Esophagus muscularis mucosa (tissue), 3 donors: ENCODE measurements around the gene TM4SF20.

Experiments
- POLR2AphosphoS5 ChIP-seq, 2 donors: sonication (generic); formaldehyde crosslinking; IDR thresholded peaks; one replicate each; pipeline ENCODE4 v1.6.1; 2017; ENCODE audit warnings: antibody characterized with exemption in 2 of 2
- TF ChIP-seq, protein P1 (sequence below), 3 experiments: fragments of 200-600 bp in 2 of 3; fragments of 450-650 bp in 1 of 3; sonication (generic) in 2 of 3; IDR thresholded peaks; one replicate each; pipeline ENCODE4 v1.5.1; 2017 to 2019; ENCODE audit warnings: antibody characterized with exemption in 3 of 3, mild to moderate bottlenecking in 2 of 3, moderate library complexity in 1 of 3

DNA sequence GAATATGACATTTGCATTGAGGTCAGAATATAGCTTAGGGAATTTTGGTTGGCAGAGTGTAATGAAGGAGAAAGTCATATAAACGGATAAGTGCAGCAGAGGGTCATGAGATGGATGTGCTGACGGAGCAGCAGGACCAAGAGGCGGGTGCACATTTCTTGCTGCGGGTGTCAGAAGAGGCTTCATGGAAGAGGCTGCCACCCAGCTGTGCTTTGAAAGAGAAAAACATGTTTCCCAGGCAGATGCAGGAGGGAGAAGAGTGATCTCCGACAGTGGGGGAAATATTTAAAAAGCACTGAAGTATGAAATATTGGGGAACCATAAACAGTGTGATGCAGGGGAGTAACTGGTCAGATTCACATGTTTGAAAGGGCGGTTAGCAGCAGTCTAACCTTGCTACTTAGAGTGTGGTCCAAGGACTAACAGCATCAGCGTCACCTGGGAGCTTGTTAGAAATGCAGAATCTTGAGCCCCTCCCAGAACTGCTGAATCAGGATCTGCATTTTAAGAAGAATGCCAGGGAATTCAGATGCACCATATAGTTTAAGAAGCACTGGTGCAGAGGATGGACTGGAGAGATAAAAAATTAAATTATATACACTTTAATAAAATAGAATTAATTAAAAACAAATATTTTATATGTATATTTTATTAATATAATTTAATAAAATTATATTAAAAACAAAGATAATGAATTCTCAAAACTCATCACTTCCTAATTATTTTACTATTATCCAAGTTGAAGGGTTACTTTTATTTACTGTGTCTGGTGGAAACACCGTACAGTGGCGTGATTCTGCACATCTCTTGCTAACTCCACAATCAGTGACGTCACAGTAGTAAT, 44.8 kb upstream of the TM4SF20 start:
- TF ChIP-seq, protein P1, sequence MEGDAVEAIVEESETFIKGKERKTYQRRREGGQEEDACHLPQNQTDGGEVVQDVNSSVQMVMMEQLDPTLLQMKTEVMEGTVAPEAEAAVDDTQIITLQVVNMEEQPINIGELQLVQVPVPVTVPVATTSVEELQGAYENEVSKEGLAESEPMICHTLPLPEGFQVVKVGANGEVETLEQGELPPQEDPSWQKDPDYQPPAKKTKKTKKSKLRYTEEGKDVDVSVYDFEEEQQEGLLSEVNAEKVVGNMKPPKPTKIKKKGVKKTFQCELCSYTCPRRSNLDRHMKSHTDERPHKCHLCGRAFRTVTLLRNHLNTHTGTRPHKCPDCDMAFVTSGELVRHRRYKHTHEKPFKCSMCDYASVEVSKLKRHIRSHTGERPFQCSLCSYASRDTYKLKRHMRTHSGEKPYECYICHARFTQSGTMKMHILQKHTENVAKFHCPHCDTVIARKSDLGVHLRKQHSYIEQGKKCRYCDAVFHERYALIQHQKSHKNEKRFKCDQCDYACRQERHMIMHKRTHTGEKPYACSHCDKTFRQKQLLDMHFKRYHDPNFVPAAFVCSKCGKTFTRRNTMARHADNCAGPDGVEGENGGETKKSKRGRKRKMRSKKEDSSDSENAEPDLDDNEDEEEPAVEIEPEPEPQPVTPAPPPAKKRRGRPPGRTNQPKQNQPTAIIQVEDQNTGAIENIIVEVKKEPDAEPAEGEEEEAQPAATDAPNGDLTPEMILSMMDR (IDR thresholded peaks at IDR 0.05) = no peak
- TF ChIP-seq POLR2AphosphoS5 (IDR thresholded peaks at IDR 0.05) = no peak
